Activated naive CD4-positive, alpha-beta T cell treated with anti-CD3 and anti-CD28 coated beads for 36 hours (primary cell): ENCODE measurements around the gene EFNB2. TPM values are rescaled to one million over a fixed set of nuclear protein-coding genes. Genes with fewer than 3 reads are reported as not detected.

Experiments used
- CTCF ChIA-PET: fragments of 350-600 bp; sonication (Branson Sonifier 250); formaldehyde crosslinking; loops from one replicate; lab custom pipeline; 2021; ENCODE audit warnings: antibody characterized with exemption; lab: Charles Lee
- DNase-seq: peaks from one replicate; pipeline ENCODE4 v3.0.0-alpha.2; 2020
- H3K27ac Mint-ChIP-seq: one replicate; pipeline ENCODE4 v1.8.0; 2021; ENCODE audit warnings: mild to moderate bottlenecking, mixed read lengths
- H3K27me3 Mint-ChIP-seq: one replicate; pipeline ENCODE4 v1.8.0; 2021; ENCODE audit warnings: low read depth, mixed read lengths
- H3K36me3 Mint-ChIP-seq: one replicate; pipeline ENCODE4 v1.8.0; 2021; ENCODE audit warnings: low read depth, mixed read lengths
- H3K4me1 Mint-ChIP-seq: one replicate; pipeline ENCODE4 v1.8.0; 2021; ENCODE audit warnings: low read depth, mixed read lengths
- H3K4me3 Mint-ChIP-seq: one replicate; pipeline ENCODE4 v1.8.0; 2021; ENCODE audit warnings: mild to moderate bottlenecking, moderate library complexity, mixed read lengths
- H3K9me3 Mint-ChIP-seq: one replicate; pipeline ENCODE4 v1.8.0; 2021; ENCODE audit warnings: mixed read lengths
- intact Hi-C: fragments of 100-400 bp; cut with micrococcal nuclease; formaldehyde crosslinking; loops from one replicate; pipeline ENCODE4 v1.15.1; 2023
- total RNA-seq, 2 experiments: library from RNA; stranded (reverse); gene quantifications; one replicate each; pipeline ENCODE4 v1.2.3, GENCODE V29; 2021

EFNB2 gene
- total RNA-seq, 2 experiments from 2014 or later, result 0.07 to 0.12 TPM

- peaks cover 61% of the 10 kb centered on the region for H3K4me1 Mint-ChIP-seq
- CTCF ChIA-PET, result interaction anchor here (0.6 to 2.8 kb wide), 4 partner anchors 24 to 1247 kb away, joined by 4 to 12 read pairs (median 9); no protein-coding TSS in a partner anchor
- H3K27me3 Mint-ChIP-seq, result no peaks in the 10 kb centered on the region
Observed at GRCh38 chr13:106566641-106567473, 31.4 kb upstream of the EFNB2 start.

GRCh38 chr13:106565127-106565775 is 29.8 kb upstream of the EFNB2 start:
- no peak for DNase-seq

More at GRCh38 chr13:106566641-106567473, 31.4 kb upstream of the EFNB2 start:
- H3K36me3 Mint-ChIP-seq, result peaks cover 25% of the 10 kb centered on the region
- no peaks in the 10 kb centered on the region for H3K9me3 Mint-ChIP-seq
- peak overlapping the region; percentile 99 for H3K4me3 Mint-ChIP-seq
- intact Hi-C loops, result loop anchor here (2.0 to 5.0 kb wide), 3 partner anchors 16 to 1650 kb away; partner anchors contain the start of genes ABHD13 and LIG4
- H3K27ac Mint-ChIP-seq, result peak overlapping the region; percentile 95
- peak; percentile 47 for DNase-seq

GRCh38 chr13:106562301-106562700 is 26.8 kb upstream of the EFNB2 start:
- Mint-ChIP-seq H3K4me3 (no peak overlapping the region), H3K36me3 (peaks cover 42% of the 10 kb centered on the region), H3K27me3 (no peaks in the 10 kb centered on the region), H3K27ac (peak overlapping the region; percentile 30), H3K9me3 (no peaks in the 10 kb centered on the region), H3K4me1 (peaks cover 66% of the 10 kb centered on the region)
- DNase-seq, result no peak
- intact Hi-C loops, result no loop called here
- CTCF ChIA-PET, result no interaction called here

More at GRCh38 chr13:106565127-106565775, 29.8 kb upstream of the EFNB2 start:
- Mint-ChIP-seq H3K27me3 (no peaks in the 10 kb centered on the region), H3K9me3 (no peaks in the 10 kb centered on the region), H3K4me1 (peaks cover 66% of the 10 kb centered on the region), H3K4me3 (peak overlapping the region; percentile 99), H3K36me3 (peaks cover 25% of the 10 kb centered on the region), H3K27ac (peak overlapping the region; percentile 43)
- CTCF ChIA-PET, result interaction anchor here (0.7 to 2.5 kb wide), 3 partner anchors 29 to 55 kb away, joined by 4 to 12 read pairs (median 4); partner anchors contain the start of gene EFNB2
- intact Hi-C loops, result loop anchor here (5.0 kb wide), 1 partner anchor 1652 kb away; the partner anchor contains the start of genes ABHD13 and LIG4

- Mint-ChIP-seq H3K27ac (peak overlapping the region; percentile 30), H3K4me1 (peaks cover 67% of the 10 kb centered on the region), H3K9me3 (no peaks in the 10 kb centered on the region), H3K4me3 (no peak overlapping the region), H3K36me3 (peaks cover 41% of the 10 kb centered on the region), H3K27me3 (no peaks in the 10 kb centered on the region)
- DNase-seq, result peak; percentile 76
- CTCF ChIA-PET, result no interaction called here
- intact Hi-C loops, result loop anchor here (1.0 kb wide), 2 partner anchors 9 to 59 kb away; no protein-coding TSS in a partner anchor
Observed at GRCh38 chr13:106561551-106562170, 26.2 kb upstream of the EFNB2 start.

GRCh38 chr13:106560821-106561220 is 25.4 kb upstream of the EFNB2 start:
- Mint-ChIP-seq H3K4me1 (peaks cover 67% of the 10 kb centered on the region), H3K27ac (peak overlapping the region; percentile 56), H3K36me3 (peaks cover 42% of the 10 kb centered on the region), H3K4me3 (no peak overlapping the region), H3K27me3 (no peaks in the 10 kb centered on the region), H3K9me3 (no peaks in the 10 kb centered on the region)
- intact Hi-C loops, result loop anchor here (1.0 kb wide), 2 partner anchors 9 to 59 kb away; no protein-coding TSS in a partner anchor
- no peak for DNase-seq
- CTCF ChIA-PET, result interaction anchor here (0.7 kb wide), 1 partner anchor 10 kb away, joined by 3 read pairs; no protein-coding TSS in a partner anchor

- no peaks in the 10 kb centered on the region for H3K9me3 Mint-ChIP-seq
- no peak for DNase-seq
- H3K27ac Mint-ChIP-seq, result no peak overlapping the region
- intact Hi-C loops, result no loop called here
- H3K36me3 Mint-ChIP-seq, result peaks cover 52% of the 10 kb centered on the region
- no peak overlapping the region for H3K4me3 Mint-ChIP-seq
- peaks cover 57% of the 10 kb centered on the region for H3K4me1 Mint-ChIP-seq
- no peaks in the 10 kb centered on the region for H3K27me3 Mint-ChIP-seq
- CTCF ChIA-PET, result no interaction called here
Observed at GRCh38 chr13:106558527-106558926, 23.1 kb upstream of the EFNB2 start.

- Mint-ChIP-seq H3K9me3 (no peaks in the 10 kb centered on the region), H3K4me1 (peaks cover 41% of the 10 kb centered on the region)
Observed at GRCh38 chr13:106555631-106556328, 20.3 kb upstream of the EFNB2 start.

GRCh38 chr13:106551751-106552150 is 16.3 kb upstream of the EFNB2 start:
- no peak for DNase-seq
- peaks cover 51% of the 10 kb centered on the region for H3K36me3 Mint-ChIP-seq
- peaks cover 31% of the 10 kb centered on the region for H3K4me1 Mint-ChIP-seq
- CTCF ChIA-PET, result interaction anchor here (0.8 to 1.1 kb wide), 2 partner anchors 18 to 68 kb away, joined by 3 read pairs; no protein-coding TSS in a partner anchor
- H3K27ac Mint-ChIP-seq, result no peak overlapping the region
- H3K4me3 Mint-ChIP-seq, result no peak overlapping the region
- no peaks in the 10 kb centered on the region for H3K9me3 Mint-ChIP-seq
- no peaks in the 10 kb centered on the region for H3K27me3 Mint-ChIP-seq
- intact Hi-C loops, result loop anchor here (2.0 kb wide), 1 partner anchor 15 kb away; no protein-coding TSS in a partner anchor

More at GRCh38 chr13:106555631-106556328, 20.3 kb upstream of the EFNB2 start:
- CTCF ChIA-PET, result no interaction called here
- Mint-ChIP-seq H3K4me3 (no peak overlapping the region), H3K36me3 (peaks cover 62% of the 10 kb centered on the region), H3K27me3 (no peaks in the 10 kb centered on the region), H3K27ac (no peak overlapping the region)
- no peak for DNase-seq
- intact Hi-C loops, result no loop called here

- Mint-ChIP-seq H3K4me3 (no peak overlapping the region), H3K36me3 (peaks cover 47% of the 10 kb centered on the region)
- CTCF ChIA-PET, result interaction anchor here (0.5 to 1.1 kb wide), 3 partner anchors 10 to 69 kb away, joined by 3 read pairs; no protein-coding TSS in a partner anchor
Observed at GRCh38 chr13:106551350-106551749, 15.9 kb upstream of the EFNB2 start.

GRCh38 chr13:106550570-106551135 is 15.2 kb upstream of the EFNB2 start:
- Mint-ChIP-seq H3K4me3 (no peak overlapping the region), H3K36me3 (peaks cover 40% of the 10 kb centered on the region), H3K4me1 (peaks cover 24% of the 10 kb centered on the region), H3K27me3 (no peaks in the 10 kb centered on the region), H3K27ac (peak overlapping the region; percentile 20), H3K9me3 (no peaks in the 10 kb centered on the region)
- intact Hi-C loops, result loop anchor here (2.0 kb wide), 1 partner anchor 16 kb away; no protein-coding TSS in a partner anchor
- CTCF ChIA-PET, result interaction anchor here (0.5 to 1.1 kb wide), 3 partner anchors 10 to 17 kb away, joined by 3 read pairs; no protein-coding TSS in a partner anchor
- DNase-seq, result no peak

More at GRCh38 chr13:106551350-106551749, 15.9 kb upstream of the EFNB2 start:
- H3K4me1 Mint-ChIP-seq, result peaks cover 29% of the 10 kb centered on the region
- H3K27ac Mint-ChIP-seq, result no peak overlapping the region
- H3K27me3 Mint-ChIP-seq, result no peaks in the 10 kb centered on the region
- no peaks in the 10 kb centered on the region for H3K9me3 Mint-ChIP-seq
- no peak for DNase-seq
- intact Hi-C loops, result loop anchor here (2.0 kb wide), 1 partner anchor 15 kb away; no protein-coding TSS in a partner anchor
